GM10847 (cell line): ENCODE data around the gene CLCN3.

ENCODE experiments used
- POLR2A ChIP-seq: IDR thresholded peaks from 2 replicates; pipeline ENCODE4 v1.6.1; 2011; ENCODE audit not compliant: insufficient read length; ENCODE audit errors: extremely low read depth

CLCN3 gene

GRCh38 chr4:169662206-169662605 lies 41.8 kb downstream of the CLCN3 start:
- TF ChIP-seq POLR2A = no peak

- TF ChIP-seq POLR2A = no peak
Measured at GRCh38 chr4:169663402-169663801, 43.0 kb downstream of the CLCN3 start.

GRCh38 chr4:169663831-169664230 lies 43.5 kb downstream of the CLCN3 start:
- TF ChIP-seq POLR2A = no peak

GRCh38 chr4:169664615-169665014 lies 44.2 kb downstream of the CLCN3 start:
- TF ChIP-seq POLR2A = no peak

GRCh38 chr4:169665046-169665737 lies 44.8 kb downstream of the CLCN3 start:
- TF ChIP-seq POLR2A = no peak

GRCh38 chr4:169668069-169668721 lies 47.8 kb downstream of the CLCN3 start:
- TF ChIP-seq POLR2A = no peak

- TF ChIP-seq POLR2A = no peak
Measured at GRCh38 chr4:169675825-169676224, 55.4 kb downstream of the CLCN3 start.

- TF ChIP-seq POLR2A = no peak
Measured at GRCh38 chr4:169677150-169677748, 56.9 kb downstream of the CLCN3 start.

- TF ChIP-seq POLR2A = no peak
Measured at GRCh38 chr4:169682372-169683047, 62.1 kb downstream of the CLCN3 start.

- no peak for TF ChIP-seq POLR2A
Measured at GRCh38 chr4:169689681-169690080, 69.3 kb downstream of the CLCN3 start.

- TF ChIP-seq POLR2A = no peak
Measured at GRCh38 chr4:169690787-169691186, 70.4 kb downstream of the CLCN3 start.

GRCh38 chr4:169698331-169698730 lies 78.0 kb downstream of the CLCN3 start:
- TF ChIP-seq POLR2A = no peak

- no peak for TF ChIP-seq POLR2A
Measured at GRCh38 chr4:169707958-169708643, 87.7 kb downstream of the CLCN3 start.

GRCh38 chr4:169715826-169716225 lies 95.4 kb downstream of the CLCN3 start:
- TF ChIP-seq POLR2A = no peak

- TF ChIP-seq POLR2A = no peak
Measured at GRCh38 chr4:169716677-169717076, 96.3 kb downstream of the CLCN3 start.
